Hepatocyte (in vitro differentiated cells): Measurements from ENCODE around the gene PIWIL4. TPM values are rescaled to one million over a fixed set of nuclear protein-coding genes. Genes with fewer than 3 reads are reported as not detected.

ENCODE experiments used
- DNase-seq: peaks from one replicate; pipeline ENCODE4 v3.0.0-alpha.2; 2016; ENCODE audit warnings: low spot score
- H2AFZ ChIP-seq: fragments of 200-600 bp; sonication (generic); 2 replicates; pipeline ENCODE4 v1.6.0; 2016; ENCODE audit warnings: antibody characterized with exemption, mild to moderate bottlenecking
- H3K27ac ChIP-seq: fragments of 200-600 bp; sonication (generic); 2 replicates; pipeline ENCODE4 v1.5.1; 2016; ENCODE audit warnings: mild to moderate bottlenecking
- H3K27me3 ChIP-seq: fragments of 200-600 bp; sonication (generic); 2 replicates; pipeline ENCODE4 v1.6.1; 2016
- H3K36me3 ChIP-seq: fragments of 200-600 bp; sonication (generic); replicated peaks from 2 replicates; pipeline ENCODE4 v1.5.1; 2016; ENCODE audit warnings: low read depth; ENCODE audit not compliant: insufficient read depth
- H3K4me1 ChIP-seq: fragments of 200-600 bp; sonication (generic); 2 replicates; pipeline ENCODE4 v1.5.1; 2016; ENCODE audit warnings: mild to moderate bottlenecking, moderate library complexity; ENCODE audit not compliant: insufficient read depth
- H3K4me2 ChIP-seq: fragments of 200-600 bp; sonication (generic); 2 replicates; pipeline ENCODE4 v1.6.0; 2016
- H3K4me3 ChIP-seq: fragments of 200-600 bp; sonication (generic); 2 replicates; pipeline ENCODE4 v1.5.1; 2016; ENCODE audit warnings: mild to moderate bottlenecking
- H3K79me2 ChIP-seq: fragments of 200-600 bp; sonication (generic); 2 replicates; pipeline ENCODE4 v1.6.0; 2017; ENCODE audit warnings: mild to moderate bottlenecking
- H3K9me2 ChIP-seq: fragments of 200-600 bp; sonication (generic); replicated peaks from 2 replicates; pipeline ENCODE4 v1.6.0; 2017; ENCODE audit warnings: mild to moderate bottlenecking; ENCODE audit not compliant: insufficient read depth
- H3K9me3 ChIP-seq: fragments of 200-600 bp; sonication (generic); 2 replicates; pipeline ENCODE4 v1.5.1; 2016; ENCODE audit warnings: low read depth, mild to moderate bottlenecking
- H4K20me1 ChIP-seq: fragments of 200-600 bp; sonication (generic); 2 replicates; pipeline ENCODE4 v1.6.0; 2016; ENCODE audit warnings: mild to moderate bottlenecking; ENCODE audit not compliant: insufficient read depth, poor library complexity, severe bottlenecking
- EZH2 ChIP-seq: fragments of 200-600 bp; sonication (generic); IDR thresholded peaks from 2 replicates; pipeline ENCODE4 v1.6.1; 2016; ENCODE audit warnings: antibody characterized with exemption, mild to moderate bottlenecking, borderline replicate concordance
- EZH2phosphoT487 ChIP-seq: fragments of 200-600 bp; sonication (generic); IDR thresholded peaks from one replicate; pipeline ENCODE4 v1.6.1; 2018; ENCODE audit warnings: antibody characterized with exemption, mild to moderate bottlenecking, low read depth, moderate library complexity; ENCODE audit not compliant: unreplicated experiment, severe bottlenecking
- WGBS: methylation state at CpG from one replicate; pipeline ENCODE4 v1.1.6; 2016; ENCODE audit warnings: low lambda C conversion rate; ENCODE audit errors: missing lambda C conversion rate; 5-methylcytosine and 5-hydroxymethylcytosine counted together
- polyA plus RNA-seq: library from polyadenylated mRNA; unstranded; fragments of >200 nt; fragmentation: Nextera tagmentation; extraction: Ambion mirVana; gene quantifications from 2 replicates; pipeline ENCODE4 v1.2.1, GENCODE V29; 2016
- total RNA-seq: library from RNA; depleted of rRNA; stranded (reverse); fragments of >200 nt; gene quantifications from 2 replicates; pipeline ENCODE4 v1.2.3, GENCODE V29; 2014
- TF ChIP-seq, protein P1 (sequence below): fragments of 200-600 bp; sonication (generic); IDR thresholded peaks from 2 replicates; pipeline ENCODE4 v1.5.1; 2016; ENCODE audit warnings: antibody characterized with exemption, mild to moderate bottlenecking; ENCODE audit not compliant: poor library complexity

The PIWIL4 gene
- total and polyA plus RNA-seq, 2 experiments from 2014 or later: 2.1 to 2.4 TPM

DNA sequence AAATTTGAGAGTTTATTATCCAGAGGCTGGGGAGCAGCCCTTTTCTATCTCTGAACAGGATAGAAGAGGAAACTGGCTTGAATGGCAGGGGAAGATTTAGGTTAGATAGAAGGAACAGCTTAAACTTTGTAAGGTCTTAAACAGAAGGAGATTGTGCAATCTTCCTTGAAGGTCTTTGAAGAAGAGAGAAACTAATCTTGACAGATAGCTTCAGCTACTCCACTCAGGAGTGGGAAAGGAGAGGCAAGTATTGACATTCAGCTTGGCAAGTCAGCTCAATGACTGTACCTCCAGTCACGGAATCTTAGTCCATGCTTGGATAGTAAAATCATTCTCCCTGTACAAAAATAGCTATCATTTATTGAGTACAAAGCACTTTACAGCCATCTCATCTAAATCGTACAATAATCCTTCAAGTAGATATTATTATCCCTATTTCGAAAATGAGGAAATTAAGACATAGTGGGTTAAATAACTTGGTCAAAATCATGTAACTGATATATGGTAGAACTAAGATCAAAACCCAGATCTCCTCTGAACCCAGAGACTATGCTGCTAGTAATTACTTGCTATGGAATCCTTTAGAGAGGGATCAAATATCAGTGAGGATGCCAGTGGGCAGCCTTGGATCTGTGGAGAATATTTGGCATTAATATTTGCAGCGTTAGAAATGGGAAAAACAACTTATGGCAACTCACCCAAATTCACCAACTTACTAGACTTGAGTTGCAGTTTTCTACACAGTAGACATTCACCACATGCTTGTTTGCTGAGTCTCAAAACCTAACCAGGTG is 40.3 kb upstream of the PIWIL4 start:
- H3K4me3 ChIP-seq: no peak overlapping the region
- TF ChIP-seq, protein P1, sequence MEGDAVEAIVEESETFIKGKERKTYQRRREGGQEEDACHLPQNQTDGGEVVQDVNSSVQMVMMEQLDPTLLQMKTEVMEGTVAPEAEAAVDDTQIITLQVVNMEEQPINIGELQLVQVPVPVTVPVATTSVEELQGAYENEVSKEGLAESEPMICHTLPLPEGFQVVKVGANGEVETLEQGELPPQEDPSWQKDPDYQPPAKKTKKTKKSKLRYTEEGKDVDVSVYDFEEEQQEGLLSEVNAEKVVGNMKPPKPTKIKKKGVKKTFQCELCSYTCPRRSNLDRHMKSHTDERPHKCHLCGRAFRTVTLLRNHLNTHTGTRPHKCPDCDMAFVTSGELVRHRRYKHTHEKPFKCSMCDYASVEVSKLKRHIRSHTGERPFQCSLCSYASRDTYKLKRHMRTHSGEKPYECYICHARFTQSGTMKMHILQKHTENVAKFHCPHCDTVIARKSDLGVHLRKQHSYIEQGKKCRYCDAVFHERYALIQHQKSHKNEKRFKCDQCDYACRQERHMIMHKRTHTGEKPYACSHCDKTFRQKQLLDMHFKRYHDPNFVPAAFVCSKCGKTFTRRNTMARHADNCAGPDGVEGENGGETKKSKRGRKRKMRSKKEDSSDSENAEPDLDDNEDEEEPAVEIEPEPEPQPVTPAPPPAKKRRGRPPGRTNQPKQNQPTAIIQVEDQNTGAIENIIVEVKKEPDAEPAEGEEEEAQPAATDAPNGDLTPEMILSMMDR: no peak
- no peak for TF ChIP-seq EZH2phosphoT487
- TF ChIP-seq EZH2: no peak
- no peaks in the 10 kb centered on the region for H3K27me3 ChIP-seq
- no peaks in the 10 kb centered on the region for H3K9me2 ChIP-seq
- no peaks in the 10 kb centered on the region for H3K79me2 ChIP-seq
- no peaks in the 10 kb centered on the region for H4K20me1 ChIP-seq
- H3K36me3 ChIP-seq: no peaks in the 10 kb centered on the region
- H3K9me3 ChIP-seq: no peaks in the 10 kb centered on the region
- H3K4me2 ChIP-seq: no peak overlapping the region
- no peak for DNase-seq
- WGBS: 73% methylated on average over 4 of the region's 4 CpGs
- H3K27ac ChIP-seq: peak overlapping the region; percentile 44
- H3K4me1 ChIP-seq: peaks cover 11% of the 10 kb centered on the region
- peak overlapping the region; percentile 18 for H2AFZ ChIP-seq

DNA sequence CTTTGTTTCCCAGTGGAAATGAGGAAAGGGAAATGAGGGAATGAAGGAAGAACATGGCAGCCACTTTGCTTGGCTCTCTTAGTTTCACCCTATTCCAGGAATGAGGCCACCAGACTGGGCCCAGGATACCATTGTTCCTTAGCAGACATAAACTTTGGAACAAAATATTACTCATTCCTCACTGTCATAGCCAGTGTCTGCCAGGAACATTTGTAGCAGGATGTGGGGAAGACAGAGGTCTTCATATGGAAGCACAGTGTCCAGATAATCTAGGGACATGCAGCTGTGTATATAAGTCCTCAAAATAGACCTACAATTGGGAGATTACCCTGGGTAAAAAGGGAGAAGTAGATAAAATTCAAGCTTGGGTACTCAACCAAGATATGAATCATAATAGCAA is 38.6 kb upstream of the PIWIL4 start:
- Histone ChIP-seq H3K4me2 (no peak overlapping the region), H2AFZ (no peak overlapping the region), H3K4me1 (peaks cover 11% of the 10 kb centered on the region), H3K9me3 (no peaks in the 10 kb centered on the region), H3K27ac (no peak overlapping the region), H4K20me1 (no peaks in the 10 kb centered on the region), H3K79me2 (no peaks in the 10 kb centered on the region), H3K36me3 (no peaks in the 10 kb centered on the region), H3K9me2 (no peaks in the 10 kb centered on the region), H3K4me3 (no peak overlapping the region), H3K27me3 (no peaks in the 10 kb centered on the region)
- TF ChIP-seq, protein P1: no peak
- TF ChIP-seq EZH2 (no peak), EZH2phosphoT487 (no peak)
- DNase-seq: no peak

DNA sequence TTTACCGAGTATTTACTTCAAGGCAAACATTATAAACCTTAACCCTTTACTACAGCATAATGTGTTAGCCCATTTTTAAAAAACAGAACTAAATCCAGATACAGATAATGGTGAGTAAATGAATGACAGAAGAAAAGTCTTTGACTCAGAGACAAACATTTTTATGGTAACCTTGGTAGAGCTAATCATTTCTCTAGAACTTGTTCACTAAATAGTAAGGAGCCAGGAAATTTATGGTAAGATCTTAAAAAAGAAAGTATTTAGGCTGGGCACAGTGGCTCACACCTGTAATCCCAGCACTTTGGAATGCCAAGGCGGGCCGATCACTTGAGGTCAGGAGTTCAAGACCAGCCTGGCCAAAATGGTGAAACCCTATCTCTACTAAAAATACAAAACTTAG is 35.0 kb upstream of the PIWIL4 start:
- Histone ChIP-seq H3K36me3 (no peaks in the 10 kb centered on the region), H3K4me2 (no peak overlapping the region), H3K27me3 (no peaks in the 10 kb centered on the region), H4K20me1 (no peaks in the 10 kb centered on the region), H3K79me2 (no peaks in the 10 kb centered on the region), H3K9me2 (no peaks in the 10 kb centered on the region), H3K27ac (no peak overlapping the region), H3K4me3 (no peak overlapping the region), H3K4me1 (no peaks in the 10 kb centered on the region), H2AFZ (no peak overlapping the region), H3K9me3 (no peaks in the 10 kb centered on the region)
- DNase-seq: no peak
- WGBS: 70% methylated on average over 3 of the region's 3 CpGs
- TF ChIP-seq, protein P1: no peak
- TF ChIP-seq EZH2phosphoT487 (no peak), EZH2 (no peak)

DNA sequence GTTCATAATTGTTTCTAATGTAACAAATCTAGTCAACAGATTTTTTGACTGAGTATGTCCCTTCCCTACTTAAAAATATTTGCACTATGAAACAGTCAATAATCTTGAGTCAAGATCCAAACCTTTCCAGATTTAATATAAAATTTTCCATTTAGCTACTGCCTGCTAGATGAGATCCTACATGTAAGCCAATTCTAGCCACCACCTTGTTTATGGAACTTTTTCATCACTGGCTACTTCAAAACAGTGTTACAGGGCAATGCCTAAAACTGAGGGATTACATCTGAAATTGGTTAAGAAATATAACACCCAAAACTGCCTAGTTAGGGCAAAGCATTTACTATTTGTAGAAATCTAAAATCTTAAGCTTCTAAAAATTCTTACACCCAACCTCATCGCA is 34.0 kb upstream of the PIWIL4 start:
- Histone ChIP-seq H3K79me2 (no peaks in the 10 kb centered on the region), H3K27me3 (no peaks in the 10 kb centered on the region), H3K9me3 (no peaks in the 10 kb centered on the region), H2AFZ (no peak overlapping the region), H3K4me1 (no peaks in the 10 kb centered on the region), H3K36me3 (no peaks in the 10 kb centered on the region), H3K4me3 (no peak overlapping the region), H3K4me2 (no peak overlapping the region), H3K9me2 (no peaks in the 10 kb centered on the region), H4K20me1 (no peaks in the 10 kb centered on the region), H3K27ac (no peak overlapping the region)
- no peak for DNase-seq
- TF ChIP-seq, protein P1: no peak
- TF ChIP-seq EZH2phosphoT487: no peak
- no peak for TF ChIP-seq EZH2
- 100% methylated on average over 1 of the region's 1 CpG for WGBS
